A549 treated with dexamethasone at 1 μM for 4 hours (cell line): ENCODE measurements around the gene SOD3. TPM values are rescaled to one million over a fixed set of nuclear protein-coding genes. Genes with fewer than 3 reads are reported as not detected.

Source experiments
- total RNA-seq: library from RNA; stranded (reverse); fragments of 200-300 nt; extraction: Qiagen RNA extraction; gene quantifications from 5 replicates; pipeline ENCODE4 v1.2.3, GENCODE V29; 2022

SOD3 gene
- total RNA-seq: not detected in 5 replicates

GRCh38 chr4:24794916-24795665 lies at the start of gene SOD3:
TSS of gene SOD3 (plus strand) at chr4:24795573. CDS start at chr4:24799522, 3,949 bp downstream.

Other genes with a start within 250 kb of the SOD3 start
- 96.5 to 109 TPM (median 101 TPM) in 5 replicates for gene DHX15, start 211.0 kb upstream of the SOD3 start, total RNA-seq
- gene CCDC149, start 117.5 kb downstream of the SOD3 start, total RNA-seq: 1.5 to 2.6 TPM (median 1.6 TPM) in 5 replicates
- gene LGI2, start 235.4 kb downstream of the SOD3 start, total RNA-seq: 0.07 to 0.39 TPM (median 0.11 TPM) in 5 replicates